HG02943 (cell line): ENCODE results near the gene SART1.
"Not testable (repeated sequence)": the region's sequence is repeated elsewhere in the genome, so short reads cannot be mapped to it uniquely, and the experiment has no call there.

Experiments
- ATAC-seq: cut with Tn5 transposase; IDR thresholded peaks from one replicate; pipeline ENCODE4 v1.9.1; 2021; ENCODE audit warnings: mild to moderate bottlenecking, low read depth, moderate library complexity; ENCODE audit not compliant: unreplicated experiment

The SART1 gene

DNA sequence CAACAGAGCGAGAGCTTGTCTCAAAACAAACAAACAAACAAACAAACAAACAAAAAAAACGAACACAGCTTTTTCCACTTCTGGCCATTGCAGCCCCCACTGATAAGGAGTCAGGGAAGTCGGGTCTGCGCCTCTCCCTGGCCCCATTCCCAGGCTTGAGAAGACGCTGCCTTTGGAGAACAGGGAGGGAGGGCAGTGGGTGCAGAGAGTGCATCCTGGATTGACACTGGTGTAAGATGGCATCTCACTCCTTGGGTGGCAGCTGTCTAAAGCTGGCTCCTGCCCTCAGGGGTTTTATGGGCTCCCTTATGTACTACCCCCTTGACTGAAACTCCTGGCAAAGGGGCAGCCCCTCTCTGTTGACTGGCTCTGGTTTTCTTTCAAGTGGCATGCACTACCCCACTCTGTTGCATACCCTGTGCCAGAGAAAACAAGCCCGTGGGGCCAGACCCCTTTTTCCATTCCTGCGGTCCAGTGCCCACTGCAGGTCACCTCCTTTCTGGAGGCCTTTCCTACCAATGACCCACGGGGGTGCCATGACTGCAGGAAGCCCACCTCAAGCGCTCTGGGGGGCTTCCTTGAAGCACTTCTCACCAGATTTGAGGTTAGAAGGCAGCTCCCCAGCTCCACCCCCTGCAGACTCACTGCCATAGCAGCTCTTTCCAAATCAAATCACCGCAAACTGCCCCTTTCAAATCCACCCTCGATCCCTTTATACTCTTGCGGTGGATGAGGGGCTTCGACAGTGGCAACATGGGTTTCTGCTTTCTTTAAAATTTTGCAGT is 29.6 kb upstream of the SART1 start:
- no peak for ATAC-seq

DNA sequence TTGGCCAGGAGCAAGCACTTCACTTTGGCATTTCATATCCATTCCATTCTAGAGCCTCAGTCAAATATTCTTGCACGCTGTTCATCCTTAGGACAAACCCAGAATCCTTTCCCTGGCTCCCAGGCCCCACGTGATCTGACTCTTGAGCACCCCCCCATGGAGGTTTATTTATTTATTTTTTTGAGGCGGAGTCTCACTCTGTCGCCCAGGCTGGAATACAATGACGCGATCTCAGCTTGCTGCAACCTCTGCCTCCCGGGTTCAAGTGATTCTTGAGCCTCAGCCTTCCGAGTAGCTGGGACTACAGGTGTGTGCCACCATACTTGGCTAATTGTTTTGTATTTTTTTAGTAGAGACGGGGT is 29.0 kb upstream of the SART1 start:
- ATAC-seq: no peak

DNA sequence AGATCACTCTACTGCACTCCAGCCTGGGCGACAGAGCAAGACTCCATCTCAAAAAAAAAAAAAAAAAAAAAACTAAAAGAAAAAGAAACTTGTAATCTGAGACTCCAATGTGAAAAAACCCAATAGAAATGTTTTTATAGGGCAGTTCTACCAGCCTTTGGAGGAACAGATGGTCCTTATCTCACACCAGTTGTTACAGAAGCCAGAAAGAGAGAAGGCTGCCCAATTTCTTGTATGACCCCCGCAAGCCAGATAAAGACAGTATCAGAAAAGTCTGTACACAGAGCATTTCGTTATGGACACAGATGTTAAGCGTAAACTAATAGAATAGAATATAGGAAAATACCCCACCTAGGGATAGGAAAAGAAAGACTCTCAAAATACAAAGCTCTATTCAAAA is 27.5 kb upstream of the SART1 start:
- ATAC-seq: no peak

DNA sequence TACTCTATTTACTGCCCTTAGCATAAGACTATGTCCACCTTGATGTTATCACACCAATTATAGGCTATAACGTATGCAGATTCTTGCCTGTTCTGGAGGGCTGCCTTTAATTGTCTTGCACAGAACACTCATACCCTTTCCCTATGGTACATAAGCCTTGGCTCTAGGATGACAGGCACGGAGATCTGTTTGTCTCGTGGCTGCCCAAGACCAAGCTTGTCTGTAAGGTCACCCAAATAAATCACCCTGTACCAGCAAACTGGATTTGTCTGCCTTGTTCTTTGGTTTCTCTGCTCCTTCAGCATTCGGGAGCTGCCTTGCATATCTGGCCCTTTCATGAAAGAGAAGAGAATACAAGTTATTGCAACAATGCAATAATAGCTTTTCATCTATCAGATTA is 23.8 kb upstream of the SART1 start:
- no peak for ATAC-seq

DNA sequence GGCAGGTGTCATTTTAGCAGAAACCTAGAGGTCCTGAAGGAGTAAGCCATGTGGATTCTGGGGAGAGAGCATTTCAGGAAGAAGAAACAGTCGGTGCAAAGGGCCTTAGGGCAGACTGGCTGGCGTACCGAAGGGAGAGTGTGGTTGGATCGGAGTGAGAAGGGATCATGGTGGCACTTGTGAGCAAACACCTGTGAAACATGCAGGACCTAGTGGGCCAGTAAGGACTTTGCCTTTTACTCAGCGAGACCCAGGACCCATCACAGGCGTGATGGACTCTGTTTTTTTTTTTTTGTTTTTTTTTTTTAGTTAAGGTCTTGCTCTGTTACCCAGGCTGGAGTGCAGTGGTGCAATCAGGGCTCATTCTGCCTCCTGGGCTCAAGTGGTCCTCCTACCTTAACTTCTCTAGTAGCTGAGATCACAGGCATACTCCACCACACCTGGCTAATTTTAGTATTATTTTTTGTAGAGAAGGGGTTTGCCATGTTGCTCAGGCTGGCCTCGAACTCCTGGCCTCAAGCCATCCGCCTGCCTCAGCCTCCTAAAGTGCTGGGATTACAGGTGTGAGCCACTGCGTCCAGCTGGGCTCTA is 19.7 kb upstream of the SART1 start:
- ATAC-seq: no peak

DNA sequence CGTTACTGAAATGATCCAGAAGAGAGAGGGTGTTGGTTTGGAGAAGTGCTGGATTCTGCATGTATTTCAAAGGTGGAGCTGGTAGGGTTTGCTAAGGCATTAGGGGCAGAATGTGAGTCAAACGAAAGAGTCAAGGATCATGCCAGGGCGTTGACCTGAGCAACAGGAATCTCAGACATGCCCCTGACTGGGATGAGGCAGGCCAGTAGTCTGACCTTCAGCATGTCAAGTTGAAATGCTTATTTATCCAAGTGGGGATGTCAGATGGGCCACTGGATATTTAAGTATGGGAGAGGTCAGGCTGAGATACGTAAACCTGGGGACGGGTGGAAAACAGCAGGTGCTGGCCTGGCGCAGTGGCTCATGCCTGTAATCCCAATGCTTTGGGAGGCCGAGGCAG is 19.0 kb upstream of the SART1 start:
- ATAC-seq: no peak

DNA sequence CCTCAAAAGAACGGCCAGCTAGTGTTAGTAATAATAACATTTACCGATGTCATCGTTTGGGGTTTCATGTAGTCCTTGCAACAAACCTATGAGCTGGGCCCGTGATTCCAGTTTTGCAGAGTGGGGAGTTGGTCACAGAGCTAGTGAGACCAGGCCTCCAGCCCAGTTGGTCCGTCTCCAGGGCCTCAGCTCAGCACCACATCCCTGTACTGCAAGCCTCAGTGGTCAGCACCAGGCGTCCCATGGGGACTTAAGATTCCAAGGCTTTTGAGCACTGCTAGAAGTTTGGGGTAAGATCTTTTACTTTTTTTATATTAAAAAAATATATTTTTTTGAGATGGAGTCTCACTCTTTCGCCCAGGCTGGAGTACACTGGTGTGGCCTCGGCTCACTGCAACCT is 17.3 kb upstream of the SART1 start:
- no peak for ATAC-seq

DNA sequence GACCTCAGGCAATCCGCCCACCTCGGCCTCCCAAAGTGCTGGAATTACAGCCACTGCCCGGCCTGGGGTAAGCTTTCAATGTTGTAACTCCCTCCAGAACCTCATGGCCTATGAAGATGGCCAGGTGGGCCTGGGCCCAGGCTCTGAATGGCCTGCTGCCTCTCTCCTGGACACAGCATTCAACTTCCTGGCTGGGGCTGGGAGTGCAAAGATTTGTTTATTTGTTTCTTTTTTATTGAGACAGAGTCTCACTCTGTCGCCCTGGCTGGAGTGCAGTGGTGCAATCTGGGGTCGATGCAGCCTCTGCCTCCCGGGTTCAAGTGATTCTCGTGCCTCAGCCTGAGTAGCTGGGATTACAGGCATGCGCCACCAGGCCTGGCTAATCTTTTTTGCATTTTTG is 16.8 kb upstream of the SART1 start:
- no peak for ATAC-seq

DNA sequence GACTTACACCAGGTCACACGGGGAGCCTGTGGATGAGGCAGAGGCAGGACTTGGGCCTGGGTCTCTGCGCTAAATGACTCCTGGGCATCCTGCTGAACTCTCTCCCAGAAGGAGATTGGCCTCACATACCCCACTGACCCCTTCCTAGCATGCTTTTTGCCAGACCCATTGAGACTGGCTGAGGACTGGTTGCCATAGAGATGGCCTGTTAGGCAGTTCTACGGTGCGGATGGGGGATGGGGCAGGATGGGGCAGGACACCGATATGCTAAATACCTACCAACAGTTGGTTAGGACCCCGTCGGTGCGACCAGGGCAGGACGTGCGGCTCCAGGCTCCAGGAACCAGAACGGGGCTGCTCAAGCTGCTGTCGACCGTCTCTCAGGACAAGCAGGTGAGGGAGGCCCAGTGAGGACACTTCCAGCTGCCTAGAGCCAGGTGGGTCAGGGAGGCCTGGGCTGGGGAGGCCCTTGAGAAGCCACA is 16.1 kb upstream of the SART1 start, which contains the start of gene TSGA10IP:
TSGA10IP (plus strand) TSS at position 51 of the 482 bp plus-strand sequence; CDS start at position 247, 196 bp downstream.
- no peak for ATAC-seq

DNA sequence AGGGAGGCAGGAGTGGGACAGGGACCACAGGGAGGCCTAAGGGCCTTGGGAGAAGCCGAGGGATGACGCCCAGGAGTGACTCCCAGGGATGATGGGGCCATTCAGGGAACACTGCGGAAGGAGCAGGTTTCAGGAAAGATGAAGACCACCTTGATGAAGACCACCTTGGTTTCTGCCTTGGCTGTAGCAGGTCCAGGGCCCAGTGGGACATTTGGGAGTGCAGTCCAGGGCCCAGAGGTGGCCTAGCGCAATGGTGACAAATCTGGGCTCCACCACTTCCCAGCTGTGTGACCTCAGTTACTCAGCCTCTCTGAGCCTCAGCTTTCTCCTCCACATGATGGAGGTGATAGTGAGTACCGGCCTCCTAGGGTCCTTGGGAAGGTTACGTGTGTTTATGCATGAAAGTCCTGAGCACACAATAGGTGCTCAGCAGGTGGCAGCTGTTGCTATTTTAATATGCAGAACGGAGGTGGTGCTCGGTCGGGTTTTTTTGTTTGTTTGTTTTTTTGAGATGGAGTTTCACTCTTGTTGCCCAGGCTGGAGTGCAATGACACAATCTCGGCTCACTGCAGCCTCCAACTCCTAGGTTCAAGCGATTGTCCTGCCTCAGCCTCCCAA is 15.5 kb upstream of the SART1 start:
- no peak for ATAC-seq

DNA sequence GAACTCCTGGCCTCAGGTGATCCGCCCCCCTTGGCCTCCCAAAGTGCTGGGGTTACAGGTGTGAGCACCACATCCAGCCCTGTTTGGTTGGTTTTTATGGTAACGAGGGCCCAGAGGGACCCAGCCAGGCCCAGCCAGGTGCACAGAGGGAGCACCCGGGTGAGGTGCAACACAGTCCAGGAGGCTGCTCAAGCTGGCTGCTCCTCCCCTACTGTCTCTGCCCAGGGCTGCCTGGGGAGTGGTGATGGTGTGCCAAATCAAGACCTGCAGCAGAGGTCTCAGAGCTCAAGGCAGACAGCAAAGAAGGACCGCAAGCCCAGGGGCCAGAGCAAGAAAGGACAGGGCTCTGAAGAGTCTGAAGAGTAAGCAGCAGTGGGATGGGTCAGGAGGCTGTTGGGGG is 14.9 kb upstream of the SART1 start:
- ATAC-seq: no peak

DNA sequence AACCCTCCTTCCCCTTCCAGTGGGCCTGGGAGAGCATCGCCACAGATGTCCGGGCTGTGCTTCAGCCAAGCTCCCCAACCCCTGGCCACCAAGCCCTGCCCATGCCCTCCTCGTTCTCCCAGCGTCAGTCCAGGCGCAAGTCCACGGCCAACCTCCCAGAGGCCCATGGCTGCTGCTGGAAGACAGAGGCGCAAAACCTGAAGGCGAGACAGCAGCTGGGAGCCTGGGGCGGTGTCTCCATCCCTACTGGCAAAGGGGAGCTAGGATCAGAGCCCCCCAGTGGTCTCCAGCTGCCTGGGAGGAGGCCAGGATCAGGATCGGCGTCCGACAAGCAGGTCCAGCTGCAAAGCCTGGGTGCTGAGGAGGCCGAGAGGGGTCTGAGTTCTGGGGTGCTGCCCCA is 14.4 kb upstream of the SART1 start:
- ATAC-seq: no peak

DNA sequence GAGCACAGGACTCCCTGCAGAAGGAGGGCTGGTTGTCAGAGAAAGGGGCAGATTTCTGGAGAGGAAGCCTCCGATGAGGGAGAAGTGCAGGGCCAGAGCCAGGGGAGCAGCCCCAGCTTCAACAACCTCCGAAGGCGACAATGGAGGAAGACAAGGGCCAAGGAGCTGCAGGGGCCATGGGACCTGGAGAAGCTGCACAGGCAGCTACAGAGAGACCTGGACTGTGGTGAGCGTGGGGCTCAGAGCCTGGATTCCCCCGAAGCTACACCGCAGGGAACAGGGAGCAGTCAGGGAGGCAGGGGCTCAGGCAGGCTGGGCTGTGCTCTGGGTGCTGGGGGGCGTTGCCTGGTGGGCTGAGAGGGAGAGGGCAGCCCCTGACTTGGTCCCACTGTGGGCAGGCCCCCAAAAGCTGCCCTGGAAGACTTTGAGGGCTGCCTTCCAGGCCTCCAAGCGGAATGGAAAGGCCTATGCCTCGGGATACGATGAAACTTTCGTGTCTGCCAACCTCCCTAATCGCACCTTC is 13.9 kb upstream of the SART1 start:
- ATAC-seq: no peak

DNA sequence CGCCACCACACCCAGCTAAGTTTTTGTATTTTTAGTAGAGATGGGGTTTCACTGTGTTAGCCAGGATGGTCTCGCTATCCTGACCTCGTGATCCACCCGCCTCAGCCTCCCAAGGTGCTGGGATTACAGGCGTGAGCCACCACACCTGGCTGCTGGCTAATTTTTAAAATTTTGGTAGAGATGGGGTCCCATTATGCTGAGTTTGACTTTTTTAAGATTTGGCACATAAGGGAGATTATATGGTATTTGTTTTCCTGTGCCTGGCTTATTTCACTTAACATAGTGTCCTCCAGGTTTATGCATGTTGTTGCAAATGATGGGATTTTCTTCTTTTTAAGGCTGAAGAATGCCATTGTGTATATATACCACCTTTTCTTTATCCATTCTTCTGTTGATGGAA is 10.8 kb upstream of the SART1 start:
- not testable (repeated sequence) for ATAC-seq

DNA sequence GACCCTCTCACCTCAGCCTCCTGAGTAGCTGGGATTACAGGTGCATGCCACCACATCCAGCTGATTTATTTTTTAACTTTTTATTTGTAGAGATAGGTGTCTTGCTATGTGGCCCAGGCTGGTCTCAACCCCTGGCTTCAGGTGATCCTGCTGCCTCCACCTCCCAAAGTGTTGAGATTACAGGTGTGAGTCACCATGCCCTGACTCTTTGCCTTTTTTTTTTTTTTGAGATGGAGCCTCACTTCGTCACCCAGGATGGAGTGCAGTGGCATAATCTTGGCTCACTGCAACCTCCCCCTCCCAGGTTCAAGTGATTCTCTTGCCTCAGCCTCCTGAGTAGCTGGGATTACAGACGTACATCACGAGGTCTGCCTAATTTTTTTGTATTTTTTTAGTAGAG is 9.9 kb upstream of the SART1 start:
- ATAC-seq: not testable (repeated sequence)

DNA sequence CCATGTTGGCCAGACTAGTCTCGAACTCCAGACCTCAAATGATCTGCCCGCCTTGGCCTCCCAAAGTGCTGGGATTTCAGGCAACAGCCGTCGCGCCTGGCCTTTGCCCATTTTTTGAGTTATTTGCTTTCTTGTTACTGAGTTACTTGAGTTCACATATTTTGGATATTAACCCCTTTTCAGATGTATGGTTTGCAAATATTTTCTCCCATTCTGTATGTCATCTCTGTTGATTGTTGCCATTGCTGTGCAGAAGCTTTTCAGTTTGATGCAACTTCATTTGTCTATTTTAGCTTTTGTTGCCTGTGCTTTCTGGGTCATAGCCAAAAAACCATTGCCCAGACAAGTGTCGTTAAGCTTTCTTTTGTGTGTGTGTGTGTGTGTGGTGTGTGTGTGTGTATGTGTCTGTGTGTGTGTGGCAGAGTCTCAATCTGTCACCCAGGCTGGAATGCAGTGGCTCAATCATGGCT is 9.4 kb upstream of the SART1 start:
- ATAC-seq: no peak

DNA sequence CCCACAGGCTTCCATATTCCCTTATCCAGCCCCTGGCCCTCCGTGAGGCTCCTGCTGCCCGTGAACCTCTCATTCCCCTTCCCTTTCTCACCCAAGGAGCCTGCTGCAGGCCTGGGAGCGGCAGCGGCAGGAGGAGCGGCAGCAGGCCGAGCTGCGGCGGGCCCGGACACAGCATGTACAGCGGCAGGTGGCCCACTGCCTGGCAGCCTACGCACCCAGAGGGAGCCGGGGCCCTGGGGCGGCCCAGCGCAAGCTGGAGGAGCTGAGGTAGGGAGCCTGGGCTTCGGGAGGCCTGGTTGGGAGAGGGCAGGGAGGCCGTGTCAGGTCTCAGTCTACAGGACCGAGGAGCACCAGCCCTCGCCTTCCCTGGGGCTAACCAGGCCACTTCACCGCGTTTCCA is 8.1 kb upstream of the SART1 start:
- ATAC-seq: no peak

DNA sequence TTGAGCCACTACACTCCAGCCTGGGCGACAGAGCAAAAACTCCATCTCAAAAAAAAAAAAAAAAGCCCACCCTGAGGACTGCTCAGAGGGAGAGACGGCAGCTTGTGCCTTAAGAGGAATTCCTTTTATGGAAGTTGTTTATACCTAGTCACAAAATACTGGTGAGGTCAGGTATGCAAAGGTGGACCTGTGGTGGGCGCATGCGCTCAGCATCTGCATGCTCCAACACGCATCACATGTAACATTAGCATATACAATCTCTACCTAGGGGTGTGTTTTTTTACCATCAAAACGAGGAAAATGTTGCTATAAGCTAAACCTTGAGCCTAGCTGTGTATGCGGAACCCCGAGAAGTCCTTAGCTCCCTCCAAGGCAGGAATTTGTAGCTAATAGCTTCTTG is 6.8 kb upstream of the SART1 start:
- ATAC-seq: no peak

DNA sequence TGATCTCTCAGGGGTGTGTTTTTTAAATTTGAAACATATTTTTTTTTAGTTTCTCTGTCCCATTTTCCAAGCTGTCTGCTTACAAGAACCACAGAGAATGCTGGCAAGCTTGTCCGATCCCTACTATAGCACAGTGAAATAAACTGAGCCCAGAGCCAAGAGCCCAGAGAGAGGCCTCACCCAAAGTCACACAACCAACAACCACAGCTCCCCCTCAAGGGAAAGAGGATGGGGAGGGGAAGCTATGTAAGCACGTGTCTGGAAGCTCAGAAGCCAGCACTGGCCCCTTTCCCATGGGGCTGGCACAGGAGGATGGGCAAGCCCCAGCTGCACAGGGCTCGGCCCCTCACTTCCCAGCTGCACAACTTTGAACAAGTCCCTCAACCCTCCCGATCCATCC is 3.2 kb upstream of the SART1 start:
- ATAC-seq: no peak

DNA sequence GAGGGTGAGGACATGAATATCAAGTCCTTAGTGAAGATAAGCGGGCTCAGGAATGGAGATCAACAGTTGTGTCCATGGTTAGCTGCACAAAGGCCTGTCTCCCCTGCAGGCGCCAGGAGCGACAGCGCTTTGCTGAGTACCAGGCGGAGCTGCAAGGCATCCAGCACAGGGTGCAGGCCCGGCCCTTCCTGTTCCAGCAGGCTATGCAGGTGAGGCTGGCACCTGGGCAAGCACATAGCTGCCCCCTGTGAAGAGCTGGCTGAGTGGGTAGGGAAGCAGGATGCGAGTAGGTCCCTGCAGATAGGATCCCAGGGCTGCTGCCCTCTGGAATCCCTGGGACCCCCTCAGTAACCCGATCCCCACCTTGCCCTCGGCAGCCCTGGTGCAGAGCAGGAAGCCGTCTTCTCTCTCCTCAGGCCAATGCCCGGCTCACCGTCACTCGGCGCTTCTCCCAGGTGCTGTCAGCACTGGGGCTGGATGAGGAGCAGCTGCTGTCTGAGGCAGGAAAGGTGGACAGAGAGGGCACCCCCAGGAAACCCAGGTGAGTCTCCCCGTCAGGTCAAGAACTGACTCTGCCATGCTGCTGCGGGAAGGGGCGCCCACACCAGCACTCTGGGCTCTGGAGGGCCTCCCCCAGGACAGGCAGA is 2.6 kb upstream of the SART1 start:
- no peak for ATAC-seq

DNA sequence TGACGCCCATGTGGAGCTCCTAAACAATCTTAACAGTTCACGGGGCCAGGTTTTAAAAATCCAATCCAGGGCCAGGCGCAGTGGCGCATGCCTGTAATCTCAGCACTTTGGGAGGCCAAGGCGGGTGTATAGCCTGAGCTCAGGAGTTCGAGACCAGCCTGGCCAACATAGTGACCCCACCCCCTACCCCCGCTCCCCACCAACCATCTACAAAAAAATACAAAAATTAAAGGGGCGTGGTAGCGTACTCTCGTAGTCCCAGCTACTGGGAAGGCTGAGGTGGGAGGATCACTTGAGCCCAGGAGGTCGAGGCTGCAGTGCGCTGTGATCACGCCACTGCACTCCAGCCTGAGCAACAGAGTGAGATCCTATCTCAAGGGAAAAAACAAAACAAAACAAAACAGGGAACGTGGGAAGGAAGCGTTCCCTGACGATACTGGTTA is 689 bp upstream of the SART1 start:
- no peak for ATAC-seq
